ENCODE measurements around the gene GBP1. TPM values are rescaled to one million over a fixed set of nuclear protein-coding genes. Genes with fewer than 3 reads are reported as not detected.
"Not testable (repeated sequence)": the region's sequence is repeated elsewhere in the genome, so short reads cannot be mapped to it uniquely, and the experiment has no call there.

GBP1 gene
- total and polyA plus RNA-seq, 2 experiments from 2014 or later = 12.0 to 18.9 TPM

GRCh38 chr1:89029051-89029450, 36.0 kb downstream of the GBP1 start:
- H3K9me3 ChIP-seq (ENCODE audit: low read depth); H4K20me1 ChIP-seq (ENCODE audit: insufficient read depth, poor library complexity, severe bottlenecking); H3K79me2 ChIP-seq; H2AFZ ChIP-seq; H3K4me3 ChIP-seq; H3K27ac ChIP-seq; H3K27me3 ChIP-seq; H3K4me1 ChIP-seq (ENCODE audit: insufficient read depth); H3K36me3 ChIP-seq (replicated peaks; ENCODE audit: insufficient read depth, low read depth); DNase-seq (ENCODE audit: low spot score); H3K9me2 ChIP-seq (replicated peaks; ENCODE audit: insufficient read depth); H3K4me2 ChIP-seq: not testable (repeated sequence)
- 96% methylated on average over 2 of the region's 2 CpGs for WGBS (ENCODE audit: low lambda C conversion rate, missing lambda C conversion rate)

GRCh38 chr1:89025928-89026327, 39.1 kb downstream of the GBP1 start:
- no peak overlapping the region for H2AFZ ChIP-seq
- no peak for DNase-seq (ENCODE audit: low spot score)
- H3K4me1 ChIP-seq (ENCODE audit: insufficient read depth) = no peaks in the 10 kb centered on the region
- no peaks in the 10 kb centered on the region for H3K27me3 ChIP-seq
- TF ChIP-seq CTCF (IDR thresholded peaks at IDR 0.05; ENCODE audit: poor library complexity) (no peak), EZH2phosphoT487 (IDR thresholded peaks at IDR 0.05; ENCODE audit: low read depth, severe bottlenecking, unreplicated experiment) (no peak), EZH2 (IDR thresholded peaks at IDR 0.05; ENCODE audit: borderline replicate concordance) (no peak)
- H3K4me2 ChIP-seq = no peak overlapping the region
- H3K79me2 ChIP-seq = peaks cover 2% of the 10 kb centered on the region
- H3K36me3 ChIP-seq (replicated peaks; ENCODE audit: insufficient read depth, low read depth) = no peaks in the 10 kb centered on the region
- 96% methylated on average over 3 of the region's 3 CpGs for WGBS (ENCODE audit: low lambda C conversion rate, missing lambda C conversion rate)
- no peak overlapping the region for H3K27ac ChIP-seq
- no peaks in the 10 kb centered on the region for H3K9me2 ChIP-seq (replicated peaks; ENCODE audit: insufficient read depth)
- no peaks in the 10 kb centered on the region for H4K20me1 ChIP-seq (ENCODE audit: insufficient read depth, poor library complexity, severe bottlenecking)
- H3K9me3 ChIP-seq (ENCODE audit: low read depth) = no peaks in the 10 kb centered on the region
- no peak overlapping the region for H3K4me3 ChIP-seq

- Histone ChIP-seq H3K4me1 (ENCODE audit: insufficient read depth) (no peaks in the 10 kb centered on the region), H4K20me1 (ENCODE audit: insufficient read depth, poor library complexity, severe bottlenecking) (no peaks in the 10 kb centered on the region), H3K79me2 (peaks cover 12% of the 10 kb centered on the region), H3K27me3 (no peaks in the 10 kb centered on the region), H3K9me3 (ENCODE audit: low read depth) (no peaks in the 10 kb centered on the region), H3K9me2 (replicated peaks; ENCODE audit: insufficient read depth) (no peaks in the 10 kb centered on the region), H3K27ac (peak overlapping the region; percentile 86), H2AFZ (peak overlapping the region; percentile 13), H3K36me3 (replicated peaks; ENCODE audit: insufficient read depth, low read depth) (no peaks in the 10 kb centered on the region), H3K4me2 (peak overlapping the region; percentile 73), H3K4me3 (no peak overlapping the region)
- DNase-seq (ENCODE audit: low spot score) = no peak
- TF ChIP-seq CTCF (IDR thresholded peaks at IDR 0.05; ENCODE audit: poor library complexity) (no peak), EZH2phosphoT487 (IDR thresholded peaks at IDR 0.05; ENCODE audit: low read depth, severe bottlenecking, unreplicated experiment) (no peak), EZH2 (IDR thresholded peaks at IDR 0.05; ENCODE audit: borderline replicate concordance) (no peak)
Measured at GRCh38 chr1:89023026-89023425, 42.0 kb downstream of the GBP1 start.

- H3K9me3 ChIP-seq (ENCODE audit: low read depth) = no peaks in the 10 kb centered on the region
- peak within 1 kb of the TSS; percentile 13 for H2AFZ ChIP-seq
- H3K27ac ChIP-seq = peak within 1 kb of the TSS; percentile 86
- H3K36me3 ChIP-seq (replicated peaks; ENCODE audit: insufficient read depth, low read depth) = no peaks in the 10 kb centered on the region
- no peaks in the 10 kb centered on the region for H3K4me1 ChIP-seq (ENCODE audit: insufficient read depth)
- H3K9me2 ChIP-seq (replicated peaks; ENCODE audit: insufficient read depth) = no peaks in the 10 kb centered on the region
- WGBS (ENCODE audit: low lambda C conversion rate, missing lambda C conversion rate) = 46% methylated on average over 5 of the region's 5 CpGs
- H3K79me2 ChIP-seq = peaks cover 12% of the 10 kb centered on the region
- DNase-seq (ENCODE audit: low spot score) = peak; percentile 44
- TF ChIP-seq CTCF (IDR thresholded peaks at IDR 0.05; ENCODE audit: poor library complexity) (no peak), EZH2phosphoT487 (IDR thresholded peaks at IDR 0.05; ENCODE audit: low read depth, severe bottlenecking, unreplicated experiment) (no peak)
- peak within 1 kb of the TSS; percentile 73 for H3K4me2 ChIP-seq
- H3K27me3 ChIP-seq = no peaks in the 10 kb centered on the region
- peak within 1 kb of the TSS; percentile 17 for H3K4me3 ChIP-seq
- H4K20me1 ChIP-seq (ENCODE audit: insufficient read depth, poor library complexity, severe bottlenecking) = no peaks in the 10 kb centered on the region
Measured at GRCh38 chr1:89022167-89022959, 42.6 kb downstream of the GBP1 start, which contains the start of gene GBP3. GBP3 (minus strand) TSS chr1:89022866; CDS start chr1:89020721, 2,145 bp downstream.

- H3K36me3 ChIP-seq (replicated peaks; ENCODE audit: insufficient read depth, low read depth); H3K27ac ChIP-seq; DNase-seq (ENCODE audit: low spot score); H4K20me1 ChIP-seq (ENCODE audit: insufficient read depth, poor library complexity, severe bottlenecking); H3K4me2 ChIP-seq; H3K4me3 ChIP-seq; H3K4me1 ChIP-seq (ENCODE audit: insufficient read depth); H3K27me3 ChIP-seq; H3K9me2 ChIP-seq (replicated peaks; ENCODE audit: insufficient read depth); H3K9me3 ChIP-seq (ENCODE audit: low read depth); H2AFZ ChIP-seq: not testable (repeated sequence)
- 77% methylated on average over 3 of the region's 3 CpGs for WGBS (ENCODE audit: low lambda C conversion rate, missing lambda C conversion rate)
- peaks cover 12% of the 10 kb centered on the region for H3K79me2 ChIP-seq
Measured at GRCh38 chr1:89018318-89018717, 46.7 kb downstream of the GBP1 start.
